Measurements from ENCODE around the gene VASP. TPM values are rescaled to one million over a fixed set of nuclear protein-coding genes. Genes with fewer than 3 reads are reported as not detected.

The VASP gene
- total and polyA plus RNA-seq, 9 of the 15 experiments (the other 6 are each of a cell fraction or from before 2014, with no cell fraction given) = 16.7 to 261 (median 112) TPM

- TF ChIP-seq ERF (CRISPR knock-in tag; IDR thresholded peaks at IDR 0.05) = peak; percentile 72; the same call in 1 of the 2 replicates
- no peak for TF ChIP-seq THAP12 (CRISPR knock-in tag; IDR thresholded peaks at IDR 0.05)
- 0 out of 2 replicates have a peak, but pooled peaks have one; percentile 2 for TF ChIP-seq E2F3 (CRISPR knock-in tag; IDR thresholded peaks at IDR 0.05)
- TF ChIP-seq BCOR (IDR thresholded peaks at IDR 0.05) = peak; percentile 61
- TF ChIP-seq NCOA4 (IDR thresholded peaks at IDR 0.05; ENCODE audit: partially characterized antibody) = no peak
- 0 out of 2 replicates have a peak, but pooled peaks have one; percentile 42 for TF ChIP-seq KLF6 (CRISPR knock-in tag; IDR thresholded peaks at IDR 0.05; ENCODE audit: borderline replicate concordance)
- peak; percentile 45; the same call in 1 of the 2 replicates for TF ChIP-seq BACH1 (tag; IDR thresholded peaks at IDR 0.05)
- no peak for TF ChIP-seq RUNX1 (IDR thresholded peaks at IDR 0.05; ENCODE audit: low read depth)
- TF ChIP-seq ILK (tag; IDR thresholded peaks at IDR 0.05; ENCODE audit: borderline replicate concordance, low read depth) = no peak
- TF ChIP-seq PURB (CRISPR knock-in tag; IDR thresholded peaks at IDR 0.05; ENCODE audit: low read depth) = no peak
- TF ChIP-seq NFXL1 (CRISPR knock-in tag; IDR thresholded peaks at IDR 0.05) = peak; percentile 63; the same call in 1 of the 2 replicates
- TF ChIP-seq, protein P1, sequence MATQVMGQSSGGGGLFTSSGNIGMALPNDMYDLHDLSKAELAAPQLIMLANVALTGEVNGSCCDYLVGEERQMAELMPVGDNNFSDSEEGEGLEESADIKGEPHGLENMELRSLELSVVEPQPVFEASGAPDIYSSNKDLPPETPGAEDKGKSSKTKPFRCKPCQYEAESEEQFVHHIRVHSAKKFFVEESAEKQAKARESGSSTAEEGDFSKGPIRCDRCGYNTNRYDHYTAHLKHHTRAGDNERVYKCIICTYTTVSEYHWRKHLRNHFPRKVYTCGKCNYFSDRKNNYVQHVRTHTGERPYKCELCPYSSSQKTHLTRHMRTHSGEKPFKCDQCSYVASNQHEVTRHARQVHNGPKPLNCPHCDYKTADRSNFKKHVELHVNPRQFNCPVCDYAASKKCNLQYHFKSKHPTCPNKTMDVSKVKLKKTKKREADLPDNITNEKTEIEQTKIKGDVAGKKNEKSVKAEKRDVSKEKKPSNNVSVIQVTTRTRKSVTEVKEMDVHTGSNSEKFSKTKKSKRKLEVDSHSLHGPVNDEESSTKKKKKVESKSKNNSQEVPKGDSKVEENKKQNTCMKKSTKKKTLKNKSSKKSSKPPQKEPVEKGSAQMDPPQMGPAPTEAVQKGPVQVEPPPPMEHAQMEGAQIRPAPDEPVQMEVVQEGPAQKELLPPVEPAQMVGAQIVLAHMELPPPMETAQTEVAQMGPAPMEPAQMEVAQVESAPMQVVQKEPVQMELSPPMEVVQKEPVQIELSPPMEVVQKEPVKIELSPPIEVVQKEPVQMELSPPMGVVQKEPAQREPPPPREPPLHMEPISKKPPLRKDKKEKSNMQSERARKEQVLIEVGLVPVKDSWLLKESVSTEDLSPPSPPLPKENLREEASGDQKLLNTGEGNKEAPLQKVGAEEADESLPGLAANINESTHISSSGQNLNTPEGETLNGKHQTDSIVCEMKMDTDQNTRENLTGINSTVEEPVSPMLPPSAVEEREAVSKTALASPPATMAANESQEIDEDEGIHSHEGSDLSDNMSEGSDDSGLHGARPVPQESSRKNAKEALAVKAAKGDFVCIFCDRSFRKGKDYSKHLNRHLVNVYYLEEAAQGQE (IDR thresholded peaks at IDR 0.05; ENCODE audit: borderline replicate concordance) = no peak
- TF ChIP-seq, protein P1 (CRISPR knock-in tag; IDR thresholded peaks at IDR 0.05; ENCODE audit: low read depth) = 0 out of 2 replicates have a peak, but pooled peaks have one; percentile 48
- no peak for TF ChIP-seq ZNF668 (CRISPR knock-in tag; IDR thresholded peaks at IDR 0.05)
- TF ChIP-seq JUND (IDR thresholded peaks at IDR 0.05; ENCODE audit: borderline replicate concordance, low read depth, low read length) = no peak
- TF ChIP-seq JUND (tag; IDR thresholded peaks at IDR 0.05; ENCODE audit: borderline replicate concordance, low read depth, low read length) = no peak
- no peak for TF ChIP-seq ZNF133 (CRISPR knock-in tag; IDR thresholded peaks at IDR 0.05)
- TF ChIP-seq, protein P2, sequence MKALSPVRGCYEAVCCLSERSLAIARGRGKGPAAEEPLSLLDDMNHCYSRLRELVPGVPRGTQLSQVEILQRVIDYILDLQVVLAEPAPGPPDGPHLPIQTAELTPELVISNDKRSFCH (CRISPR knock-in tag; IDR thresholded peaks at IDR 0.05) = no peak
- TF ChIP-seq, protein P2 (tag; IDR thresholded peaks at IDR 0.05) = 0 out of 2 replicates have a peak, but pooled peaks have one; percentile 19
Observed at GRCh38 chr19:45509692-45510015, 2.4 kb downstream of the VASP start (continued).

All from K562 (cell line).